ENCODE measurements around the gene LUZP1.

LUZP1 gene

GRCh38 chr1:23114424-23115079 lies 54.1 kb downstream of the LUZP1 start:
- no peak for DNase-seq

DNA sequence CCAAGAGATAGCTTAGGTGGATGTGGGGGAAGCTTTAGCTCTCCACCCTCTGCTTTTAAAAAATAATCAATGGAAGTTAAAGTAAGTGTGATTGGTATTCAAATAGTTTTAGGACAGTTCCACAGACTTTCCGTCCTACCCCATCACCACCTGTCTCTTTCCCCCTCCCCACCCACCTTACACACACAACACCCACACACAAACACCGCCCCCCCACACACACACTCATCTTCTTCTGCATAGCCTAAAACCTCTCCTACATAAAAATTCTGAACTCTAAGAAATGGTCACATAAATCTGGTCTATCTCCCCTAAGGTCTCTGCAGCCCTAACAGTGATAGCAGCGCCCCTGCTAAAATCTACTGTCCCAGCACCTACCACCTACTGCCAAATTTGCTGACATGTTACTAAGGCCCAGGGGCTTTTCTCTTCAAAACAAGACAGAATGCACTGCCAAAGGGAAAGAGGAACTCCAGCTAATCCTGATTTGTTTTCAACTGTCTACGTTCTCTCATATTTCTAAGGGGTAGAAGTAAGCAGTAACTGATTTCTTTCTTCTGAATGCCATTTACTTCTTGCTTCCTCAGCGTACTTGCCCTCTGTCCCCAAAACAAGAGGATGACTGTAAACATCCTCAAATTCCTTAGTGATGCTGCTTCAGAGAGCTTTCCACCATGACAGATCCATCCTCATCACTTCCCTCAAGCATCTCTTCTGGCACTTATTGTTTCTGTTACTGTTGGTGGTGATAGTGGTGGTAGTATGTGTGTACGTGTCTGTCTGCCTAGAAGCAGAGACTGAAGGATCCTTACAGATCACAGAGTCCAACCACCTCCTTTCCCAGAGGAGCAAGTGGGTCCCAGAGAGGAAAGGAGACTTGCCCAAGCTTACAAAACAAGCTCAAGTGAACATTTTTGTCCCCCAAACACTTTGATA lies 56.8 kb downstream of the LUZP1 start:
- DNase-seq: no peak

DNA sequence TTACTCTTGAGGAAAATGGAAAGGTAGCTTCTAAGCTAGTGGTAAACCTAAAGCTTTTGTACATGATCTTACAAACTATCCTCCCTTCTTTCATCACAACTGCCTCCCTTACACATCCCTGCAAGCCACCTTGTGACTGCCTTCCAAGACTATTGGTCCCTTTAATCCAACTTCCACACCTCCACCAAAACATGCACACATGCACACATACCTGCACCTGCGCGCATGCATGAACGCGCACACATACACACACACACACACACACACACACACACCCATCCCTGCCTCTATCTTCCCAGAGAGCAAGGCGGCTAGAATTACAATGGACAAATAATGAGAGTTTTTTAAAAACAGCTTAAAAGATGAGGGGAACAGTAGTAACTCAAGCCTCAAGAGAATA lies 58.3 kb downstream of the LUZP1 start:
- no peak for DNase-seq

GRCh38 chr1:23108918-23109533 lies 59.6 kb downstream of the LUZP1 start:
- DNase-seq: peak; percentile 20 to 40

DNA sequence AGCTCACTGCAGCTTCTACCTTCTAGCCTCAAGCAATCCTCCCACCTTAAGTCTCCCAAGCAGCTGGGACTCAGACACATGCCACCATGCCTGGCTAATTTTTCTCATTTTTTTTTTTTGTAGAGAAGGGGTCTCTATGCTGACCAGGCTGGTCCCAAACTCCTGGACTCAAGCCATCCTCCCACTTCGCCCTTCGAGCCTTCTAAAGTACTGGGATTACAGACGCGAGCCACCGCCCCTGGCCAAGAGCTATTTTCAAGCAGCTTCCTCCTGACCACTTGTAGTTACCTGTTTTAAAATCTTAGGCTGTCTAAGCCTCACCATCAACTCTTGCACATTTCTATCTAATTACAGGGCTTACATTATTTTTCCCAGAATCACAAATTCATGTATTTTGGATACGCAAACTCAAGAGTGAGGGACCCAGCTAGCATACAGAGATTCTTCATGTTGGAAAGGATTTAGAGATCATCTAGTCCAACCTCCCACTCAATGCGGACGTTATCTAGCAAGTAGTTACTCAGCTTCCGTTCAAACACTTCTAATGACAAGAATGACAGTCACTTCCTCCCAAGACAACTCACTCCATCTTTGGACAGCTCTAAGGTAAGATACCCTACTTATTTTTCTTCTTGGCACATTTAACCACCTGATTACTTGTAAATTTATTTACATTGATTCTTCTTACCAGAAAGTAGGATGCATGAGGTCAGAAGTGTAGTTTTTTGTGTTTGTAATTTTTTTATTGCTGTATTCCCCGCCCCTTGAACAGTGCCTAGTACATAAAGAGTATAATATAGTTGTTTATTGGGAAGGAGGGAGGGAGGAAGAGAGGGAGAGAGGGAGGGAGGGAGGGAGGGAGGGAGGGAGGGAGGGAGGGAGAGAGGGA lies 65.4 kb downstream of the LUZP1 start:
- DNase-seq: no peak

GRCh38 chr1:23102289-23102688 lies 66.4 kb downstream of the LUZP1 start:
- no peak for DNase-seq

DNA sequence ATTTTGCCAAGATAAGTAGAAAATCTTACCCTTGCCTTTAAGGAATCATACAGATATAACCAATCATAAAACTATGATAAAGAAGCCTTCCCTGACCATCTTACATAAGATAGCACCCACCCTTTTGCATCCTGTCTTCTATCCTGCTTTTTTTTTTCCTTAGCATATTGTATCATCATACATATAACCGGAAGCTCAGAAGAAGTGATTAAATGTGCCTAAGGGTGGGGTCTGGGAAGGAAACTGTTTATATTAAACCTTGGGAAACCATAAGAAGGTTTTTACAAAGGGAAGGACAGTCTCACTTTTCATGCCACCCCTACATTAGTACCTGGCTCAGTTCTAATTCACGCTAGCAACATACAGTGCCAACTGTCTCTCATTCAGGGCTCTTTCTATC lies 66.8 kb downstream of the LUZP1 start:
- DNase-seq: no peak

GRCh38 chr1:23101101-23101827 lies 67.4 kb downstream of the LUZP1 start:
- no peak for DNase-seq

DNA sequence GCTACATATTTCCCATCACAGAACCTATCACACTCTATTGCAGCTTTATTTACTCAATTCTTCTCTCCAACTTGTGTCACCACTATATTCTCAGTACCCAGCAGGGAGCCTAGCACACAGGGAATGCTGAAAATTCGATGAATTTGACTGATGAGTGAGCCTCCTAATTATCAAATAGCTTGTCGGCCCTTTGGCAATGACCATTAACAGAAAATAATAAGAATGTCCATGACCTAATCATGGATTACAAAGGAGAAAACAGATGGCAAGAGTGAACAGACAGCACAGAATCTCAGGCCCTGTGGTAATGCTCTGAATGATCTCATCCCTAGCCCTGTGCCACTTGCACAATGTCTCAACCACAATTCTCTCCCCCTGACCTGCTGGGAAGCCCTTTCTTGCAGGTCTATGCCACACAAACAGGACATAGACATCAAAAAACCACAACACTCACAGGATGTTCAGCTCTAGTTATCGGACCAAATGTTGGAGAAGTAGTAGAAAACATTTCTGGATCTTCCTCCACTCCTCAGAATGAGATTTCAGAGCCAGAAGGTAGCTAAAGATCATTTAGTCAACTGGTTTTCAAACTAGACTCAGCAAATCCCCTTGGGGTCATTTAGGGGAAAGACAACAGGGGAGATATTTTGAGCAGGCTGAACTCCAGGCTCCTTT lies 68.4 kb downstream of the LUZP1 start:
- DNase-seq: peak in 1 of 2 experiments; percentile 46

DNA sequence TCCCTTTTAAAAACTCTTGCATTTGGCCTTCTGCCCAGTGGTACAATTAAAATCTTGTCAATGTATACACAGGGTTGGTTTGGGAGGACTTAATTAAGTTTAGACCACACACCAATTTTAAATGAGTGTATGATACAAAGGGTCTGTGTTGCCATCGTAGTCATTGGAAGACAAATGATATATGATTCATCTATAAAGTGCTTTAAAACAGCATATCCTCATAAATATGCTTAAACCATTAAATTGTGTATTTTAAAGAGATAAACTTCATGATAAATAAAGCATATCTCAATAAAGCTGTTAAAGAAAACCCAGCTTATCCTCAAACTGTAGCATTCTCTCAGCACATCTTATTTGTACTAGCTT lies 69.5 kb downstream of the LUZP1 start:
- no peak for DNase-seq

- peak; percentile 59 to 68 for DNase-seq
Observed at GRCh38 chr1:23098463-23099170, 70.0 kb downstream of the LUZP1 start.

- no peak for DNase-seq
Observed at GRCh38 chr1:23097316-23097715, 71.3 kb downstream of the LUZP1 start.

GRCh38 chr1:23092447-23092846 lies 76.2 kb downstream of the LUZP1 start:
- no peak for DNase-seq

DNA sequence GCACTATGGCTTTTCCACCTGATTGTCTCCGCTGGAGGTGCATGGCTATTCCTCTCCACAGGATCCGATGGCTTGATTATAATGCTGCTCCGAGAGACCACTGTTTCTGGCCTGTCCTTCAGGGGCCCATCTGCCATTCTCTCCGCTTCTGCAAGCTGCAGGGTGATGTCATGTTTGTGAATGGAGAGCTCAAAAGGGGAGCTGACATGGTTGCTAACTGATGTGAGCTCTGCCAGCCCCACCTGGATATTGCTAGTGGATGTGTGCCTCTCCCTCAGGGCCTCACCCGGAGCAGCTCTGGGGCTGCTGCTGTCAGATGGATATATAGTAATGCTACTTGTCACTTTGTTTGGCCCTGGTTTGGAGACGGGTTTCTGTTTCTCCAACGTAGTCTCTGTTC lies 77.1 kb downstream of the LUZP1 start:
- no peak for DNase-seq

DNA sequence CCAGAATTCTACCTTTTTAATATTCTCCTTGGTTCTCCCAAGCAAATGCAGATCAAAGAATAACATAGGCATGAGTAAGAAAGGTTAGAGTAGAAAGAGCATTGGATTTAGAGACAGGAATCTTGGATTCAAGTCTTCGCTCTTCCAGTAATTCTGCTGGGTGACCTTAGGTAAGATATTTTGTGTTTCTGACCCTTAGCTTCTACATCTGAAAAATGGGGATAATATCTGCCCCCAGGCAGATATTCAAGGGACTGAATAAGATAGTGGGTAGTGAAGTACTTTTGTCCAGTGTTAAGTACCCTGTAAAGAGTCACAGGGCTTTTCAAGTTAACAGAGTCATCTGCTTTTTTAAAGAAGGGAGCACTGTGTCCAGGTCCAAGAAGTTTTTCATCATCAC lies 78.6 kb downstream of the LUZP1 start:
- DNase-seq: no peak

GRCh38 chr1:23088027-23088426 lies 80.6 kb downstream of the LUZP1 start:
- DNase-seq: no peak

DNA sequence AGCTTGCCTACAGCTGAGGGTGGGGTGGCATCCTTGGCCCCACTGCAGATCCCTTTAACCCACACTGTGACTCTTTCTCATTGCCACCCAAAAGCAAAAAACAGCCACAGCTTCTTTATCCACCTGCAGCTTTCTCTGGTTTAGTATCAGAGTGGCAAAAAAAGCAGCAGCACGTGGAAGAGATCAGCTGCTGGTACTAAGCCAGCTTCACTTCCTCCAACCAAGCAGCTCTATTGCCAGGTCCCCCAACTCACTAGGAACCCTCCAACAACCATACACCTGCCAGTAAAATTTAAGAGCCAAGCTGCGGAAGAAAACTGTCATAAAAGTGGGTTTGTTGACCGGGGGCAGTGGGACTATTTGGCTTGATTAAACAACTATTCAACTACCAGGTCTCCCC lies 83.0 kb downstream of the LUZP1 start:
- DNase-seq: no peak

DNA sequence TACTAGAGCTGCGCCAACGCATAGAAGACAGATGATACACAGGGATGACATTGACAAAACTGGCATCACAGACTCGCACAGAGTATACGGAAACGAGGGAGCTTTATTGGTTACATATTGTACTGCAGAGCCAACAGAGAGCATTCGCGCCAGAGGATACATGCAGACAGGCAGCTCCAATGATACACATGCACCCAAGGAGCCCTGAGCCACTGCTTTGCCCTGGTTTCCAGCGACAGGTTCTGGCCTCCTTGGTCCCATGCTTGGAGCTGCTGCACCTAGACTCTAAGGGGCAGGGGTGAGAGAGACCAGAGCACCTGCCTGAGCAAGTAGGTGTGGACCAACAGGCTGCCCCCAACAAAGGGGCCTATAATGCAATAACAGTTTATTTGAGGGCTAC lies 83.8 kb downstream of the LUZP1 start:
- DNase-seq: no peak

- no peak for DNase-seq
Observed at GRCh38 chr1:23083714-23084480, 84.8 kb downstream of the LUZP1 start.

DNA sequence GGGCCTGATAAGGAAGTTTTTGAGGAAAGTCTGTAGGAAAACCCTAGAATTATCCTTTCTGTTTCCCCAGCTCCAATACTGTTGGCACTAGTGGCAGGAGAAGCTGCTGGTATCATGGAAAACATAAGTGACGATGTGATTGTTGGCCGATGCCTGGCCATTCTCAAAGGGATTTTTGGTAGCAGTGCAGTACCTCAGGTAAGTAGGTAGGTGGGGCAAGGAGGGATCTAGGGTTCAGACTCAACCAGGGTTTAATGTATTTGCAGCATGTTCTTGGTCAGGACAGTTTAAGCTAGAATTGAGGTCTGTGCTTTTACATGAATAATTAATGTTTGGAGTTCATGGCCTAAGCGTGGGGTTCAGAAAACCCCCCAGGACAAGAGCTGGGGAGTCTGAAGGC lies 87.3 kb downstream of the LUZP1 start:
- no peak for DNase-seq

Measured in activated CD4-positive, alpha-beta T cell treated with anti-CD3 and anti-CD28 coated beads, Interleukin-2, amount 50 U/mL, for 48 hours (primary cell).